Psoas muscle (tissue), 8 donors: ENCODE data around the gene LRRC73. TPM values are rescaled to one million over a fixed set of nuclear protein-coding genes. Genes with fewer than 3 reads are reported as not detected.
A peak's percentile ranks its signal among the peaks of the same experiment; 100 is the strongest.
"Not testable (repeated sequence)": the region's sequence is repeated elsewhere in the genome, so short reads cannot be mapped to it uniquely, and the experiment has no call there.

ENCODE experiments used
- ATAC-seq, 4 donors: fragments of 200-7000 bp; cut with Tn5 transposase; one replicate each; pipeline ENCODE4 v1.9.1; 2020; ENCODE audit warnings: moderate library complexity in 3 of 4, mild to moderate bottlenecking in 2 of 4
- DNase-seq, 2 donors: peaks; one replicate each; pipeline ENCODE4 v3.0.0-alpha.2; 2020
- H3K27ac ChIP-seq: fragments of 200-600 bp; one replicate; pipeline ENCODE4 v1.8.0; 2022
- H3K27me3 ChIP-seq, 3 donors: fragments of 200-600 bp in 1 of 3; one replicate each; pipeline versions ENCODE4 v1.6.1 to v1.8.0; 2013 to 2022; ENCODE audit warnings: low read length in 2 of 3, mild to moderate bottlenecking in 2 of 3, moderate library complexity in 1 of 3; ENCODE audit not compliant: insufficient read depth in 3 of 3
- H3K36me3 ChIP-seq, 2 donors: fragments of 200-600 bp in 1 of 2; one replicate each; pipeline versions ENCODE4 v1.6.1 to v1.8.0; 2013 to 2022; ENCODE audit warnings: low read depth in 1 of 2, mild to moderate bottlenecking in 1 of 2, moderate library complexity in 1 of 2; ENCODE audit not compliant: insufficient read depth in 1 of 2
- H3K4me1 ChIP-seq: fragments of 200-600 bp; one replicate; pipeline ENCODE4 v1.8.0; 2022
- H3K4me3 ChIP-seq: fragments of 200-600 bp; one replicate; pipeline ENCODE4 v1.8.0; 2022; ENCODE audit warnings: mild to moderate bottlenecking
- H3K9me3 ChIP-seq: fragments of 200-600 bp; one replicate; pipeline ENCODE4 v1.8.0; 2022
- CTCF ChIP-seq: fragments of 200-600 bp; IDR thresholded peaks from one replicate; pipeline ENCODE4 v1.8.0; 2022; ENCODE audit warnings: antibody characterized with exemption
- WGBS, 3 donors: extraction: QIAGEN DNeasy Blood & Tissue Kit; methylation state at CpG; one replicate each; pipeline versions ENCODE4 v1.1.6 to v1.1.7; 2013; 5-methylcytosine and 5-hydroxymethylcytosine counted together
- intact Hi-C, 2 donors: fragments of 100-400 bp; cut with DNase I; formaldehyde crosslinking; loops; one replicate each; pipeline versions ENCODE4 v1.11.0 to v1.14.2; 2022
- polyA plus RNA-seq, 3 donors: library from polyadenylated mRNA; stranded (reverse); fragments of 200-250 nt; gene quantifications; one replicate each; pipeline ENCODE4 v1.2.3, GENCODE V29; 2013
- total RNA-seq, 4 donors: library from RNA; stranded (reverse); fragmentation: NEBNext Ultra II Directional in 2 of 4; extraction: Animal tissue kit (Norgen Biotek cat#: 25700) in 2 of 4; gene quantifications; one replicate each; pipeline versions ENCODE4 v1.2.1 to v1.2.4, GENCODE V29; 2021 to 2023
- donor health status: healthy with polysubstance abuse.
- donor health status: DM: no; HTN: no; CAD: no; lungs with moderate emphysema.
- donor health status: Bipolar disorder and iron deficiency.
- donor health status: healthy.
- donor health status: DM: yes; HTN: yes; CAD: no.
- donor health status: DM: no; HTN: no; CAD: no.
- donor health status: DM: no; HTN: no; CAD: no.
- donor health status: DM: yes; HTN: yes; CAD: no.

The LRRC73 gene
- total and polyA plus RNA-seq, 7 donors = 0.10 to 0.29 (median 0.23) TPM; not detected in 3

- Histone ChIP-seq H3K4me1 (peaks cover 25% of the 10 kb centered on the region), H3K4me3 (no peak overlapping the region), H3K27me3 (no peaks in the 10 kb centered on the region), H3K27ac (peak overlapping the region; percentile 16), H3K9me3 (no peaks in the 10 kb centered on the region), H3K36me3 (peaks cover 0 to 67% of the 10 kb centered on the region in 2 donors)
- ATAC-seq = no peak
- intact Hi-C loops = no loop called here
- no peak for TF ChIP-seq CTCF
- DNase-seq = no peak
- 63 to 69% (median 69%) methylated on average over 12 of the region's 12 CpGs for WGBS, 3 donors
Observed at GRCh38 chr6:43499028-43499815, 10.9 kb downstream of the LRRC73 start.

DNA sequence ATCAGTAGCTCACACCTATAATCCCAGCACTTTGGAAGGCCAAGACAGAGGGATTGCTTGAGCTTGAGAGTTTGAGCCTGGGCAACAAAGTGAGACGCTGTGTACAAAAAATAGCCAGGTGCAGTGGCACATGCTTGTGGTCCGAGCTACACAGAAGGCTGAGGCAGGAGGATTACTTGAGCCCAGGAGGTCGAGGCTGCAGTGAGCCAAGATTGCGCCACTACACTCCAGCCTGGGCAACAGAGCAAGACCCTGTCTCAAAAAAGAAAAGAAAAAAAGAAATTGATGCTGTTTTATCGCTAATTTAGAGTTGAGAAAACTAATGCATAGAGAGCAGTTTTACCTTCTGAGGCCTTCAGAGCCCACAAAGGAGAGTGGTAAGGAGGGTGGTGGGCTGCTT, 11.9 kb downstream of the LRRC73 start:
- Histone ChIP-seq H3K36me3 (peaks cover 0 to 64% of the 10 kb centered on the region in 2 donors), H3K4me1 (peaks cover 25% of the 10 kb centered on the region)
- ATAC-seq, intact Hi-C loops, H3K27ac ChIP-seq, DNase-seq, H3K9me3 ChIP-seq, H3K27me3 ChIP-seq, H3K4me3 ChIP-seq: not testable (repeated sequence)
- WGBS, 3 donors = 89 to 91% (median 91%) methylated on average over 5 of the region's 5 CpGs

DNA sequence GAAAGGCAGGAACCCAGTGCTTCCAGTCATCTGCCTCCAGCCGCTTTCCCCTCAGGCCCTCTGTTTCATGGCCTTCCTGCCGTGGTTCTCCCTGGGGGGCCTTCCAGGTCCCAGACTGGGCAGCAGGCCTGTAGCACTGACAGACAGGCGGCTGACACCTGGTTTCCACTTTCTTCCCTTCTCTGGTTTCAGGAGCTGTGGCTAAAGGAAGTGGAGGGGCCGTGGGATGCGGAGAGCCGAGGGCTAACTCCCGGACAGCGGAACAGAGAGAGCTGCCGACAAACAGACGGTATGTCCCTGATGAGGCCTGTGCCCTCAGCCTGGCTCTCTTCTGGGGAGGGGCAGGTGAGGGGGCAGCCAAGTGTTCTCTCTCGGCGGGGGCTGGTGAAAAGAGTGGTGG, 12.5 kb downstream of the LRRC73 start:
- Histone ChIP-seq H3K4me1 (peaks cover 25% of the 10 kb centered on the region), H3K27ac (peak overlapping the region; percentile 10)
- no peak for DNase-seq

GRCh38 chr6:43497129-43497396, 13.1 kb downstream of the LRRC73 start:
- no peak overlapping the region for H3K27ac ChIP-seq
- H3K4me1 ChIP-seq = peaks cover 25% of the 10 kb centered on the region
- ATAC-seq = no peak
- H3K9me3 ChIP-seq = no peaks in the 10 kb centered on the region
- WGBS, 3 donors = 85 to 94% (median 88%) methylated on average over 6 of the region's 6 CpGs
- intact Hi-C loops = loop anchor here in 1 of 2 donors (2.0 kb wide), 1 partner anchor 42 kb away; the partner anchor contains the start of gene DLK2
- peaks cover 0 to 52% of the 10 kb centered on the region in 2 donors for H3K36me3 ChIP-seq
- H3K4me3 ChIP-seq = no peak overlapping the region
- peak in 1 of 2 donors; percentile 44 for DNase-seq
- TF ChIP-seq CTCF = no peak
- no peaks in the 10 kb centered on the region for H3K27me3 ChIP-seq

More for the DNA sequence above, 12.5 kb downstream of the LRRC73 start:
- Histone ChIP-seq H3K27me3 (no peaks in the 10 kb centered on the region), H3K4me3 (no peak overlapping the region), H3K9me3 (no peaks in the 10 kb centered on the region), H3K36me3 (peaks cover 0 to 58% of the 10 kb centered on the region in 2 donors)
- intact Hi-C loops = loop anchor here in 1 of 2 donors (2.0 kb wide), 1 partner anchor 43 kb away; the partner anchor contains the start of gene DLK2
- ATAC-seq = peak in 1 of 4 donors; percentile 40
- no peak for TF ChIP-seq CTCF
- 74 to 82% (median 81%) methylated on average over 12 of the region's 12 CpGs for WGBS, 3 donors

DNA sequence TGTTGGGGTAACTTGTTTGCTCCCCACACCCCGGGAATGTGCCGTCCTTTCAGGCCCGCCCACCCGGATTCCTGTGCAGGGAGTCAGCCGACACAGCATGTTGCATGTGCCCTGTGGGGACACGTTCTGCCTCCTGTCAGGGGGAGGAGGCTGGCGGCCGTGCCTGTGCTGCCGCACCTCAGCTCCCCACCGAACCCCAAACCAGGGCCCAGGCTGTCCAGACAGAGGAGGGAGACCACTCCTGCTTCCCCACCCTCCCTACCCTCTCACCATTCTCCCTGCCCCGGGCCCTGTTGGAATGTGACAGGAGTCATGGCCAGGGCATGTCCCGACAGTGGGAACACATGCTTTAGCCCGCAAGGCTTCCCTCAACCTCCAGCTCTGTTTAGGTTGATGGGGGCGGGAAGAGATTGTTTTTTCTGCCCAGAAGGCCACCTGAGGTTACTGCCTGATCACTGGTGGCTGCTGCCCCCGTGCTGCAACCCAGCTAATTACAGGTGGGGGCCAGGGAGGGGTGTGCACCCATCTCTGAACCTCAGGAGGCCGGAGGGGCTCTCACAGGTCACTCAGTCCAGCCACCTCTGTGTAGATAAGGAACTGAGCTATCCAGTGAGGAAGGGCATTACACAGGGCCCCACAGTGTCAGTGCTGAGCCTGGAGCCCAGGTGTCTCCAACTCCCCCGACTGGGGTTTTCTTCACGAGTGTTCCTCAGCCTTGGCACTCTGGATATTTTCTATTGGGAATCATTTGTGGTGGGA, 13.6 kb downstream of the LRRC73 start:
- 58 to 61% (median 61%) methylated on average over 18 of the region's 18 CpGs for WGBS, 3 donors
- peak; percentile 32 to 53 (median 44) for ATAC-seq
- peak in 1 of 2 donors; percentile 60 for DNase-seq
- intact Hi-C loops = loop anchor here in 1 of 2 donors (2.0 kb wide), 1 partner anchor 42 kb away; the partner anchor contains the start of gene DLK2
- H3K27ac ChIP-seq = no peak overlapping the region
- no peaks in the 10 kb centered on the region for H3K27me3 ChIP-seq
- H3K9me3 ChIP-seq = no peaks in the 10 kb centered on the region
- peak; percentile 54 for TF ChIP-seq CTCF
- H3K4me1 ChIP-seq = peaks cover 25% of the 10 kb centered on the region
- H3K36me3 ChIP-seq = peaks cover 0 to 50% of the 10 kb centered on the region in 2 donors
- no peak overlapping the region for H3K4me3 ChIP-seq
